Osteoblast (primary cell): ENCODE data around the gene ZBTB21. TPM values are rescaled to one million over a fixed set of nuclear protein-coding genes. Genes with fewer than 3 reads are reported as not detected.

Source experiments
- DNase-seq: peaks from one replicate; pipeline ENCODE4 v3.0.0; 2011; ENCODE audit warnings: low spot score, mixed read lengths; ENCODE audit not compliant: insufficient read length; ENCODE audit errors: missing footprints
- H2AFZ ChIP-seq: 2 replicates; pipeline ENCODE4 v1.6.0; 2011; ENCODE audit warnings: mild to moderate bottlenecking, low read length
- H3K27ac ChIP-seq: 2 replicates; pipeline ENCODE4 v1.5.1; 2011; ENCODE audit warnings: mild to moderate bottlenecking, low read depth, low read length, moderate library complexity
- H3K27me3 ChIP-seq: 2 replicates; pipeline ENCODE4 v1.6.0; 2012; ENCODE audit warnings: mild to moderate bottlenecking, control low read depth, inconsistent platforms, low read length, moderate library complexity; ENCODE audit not compliant: insufficient read depth
- H3K36me3 ChIP-seq: 2 replicates; pipeline ENCODE4 v1.5.1; 2011; ENCODE audit warnings: mild to moderate bottlenecking, low read length, control low read depth, moderate library complexity; ENCODE audit not compliant: insufficient read depth
- H3K4me1 ChIP-seq: 2 replicates; pipeline ENCODE4 v1.5.1; 2011; ENCODE audit warnings: mild to moderate bottlenecking, low read length, control low read depth, moderate library complexity; ENCODE audit not compliant: insufficient read depth
- H3K4me2 ChIP-seq: 2 replicates; pipeline ENCODE4 v1.6.0; 2011; ENCODE audit warnings: mild to moderate bottlenecking, low read length; ENCODE audit not compliant: insufficient read depth
- H3K4me3 ChIP-seq: fragments of 200-600 bp; sonication (generic); 3 replicates; pipeline ENCODE4 v1.5.1; 2012; ENCODE audit warnings: mild to moderate bottlenecking, low read length, inconsistent platforms; ENCODE audit not compliant: insufficient read depth
- H3K79me2 ChIP-seq: 2 replicates; pipeline ENCODE4 v1.6.0; 2012; ENCODE audit warnings: mild to moderate bottlenecking, low read length, control low read depth, inconsistent platforms; ENCODE audit not compliant: insufficient read depth
- H3K9me3 ChIP-seq: 2 replicates; pipeline ENCODE4 v1.5.1; 2011; ENCODE audit warnings: low read depth, low read length, control low read depth
- H4K20me1 ChIP-seq: 2 replicates; pipeline ENCODE4 v1.6.0; 2012; ENCODE audit warnings: mild to moderate bottlenecking, low read length, control low read depth; ENCODE audit not compliant: insufficient read depth
- total RNA-seq: library from RNA; depleted of rRNA; stranded (reverse); fragments of >200 nt; gene quantifications from 2 replicates; pipeline ENCODE4 v1.2.3, GENCODE V29; 2012
- TF ChIP-seq, protein P1 (sequence below): IDR thresholded peaks from 2 replicates; pipeline ENCODE4 v1.5.1; 2011; ENCODE audit warnings: mild to moderate bottlenecking, low read depth, low read length, moderate library complexity; ENCODE audit errors: extremely low read depth

The ZBTB21 gene
- total RNA-seq, 1 donor = 12.7 TPM

DNA sequence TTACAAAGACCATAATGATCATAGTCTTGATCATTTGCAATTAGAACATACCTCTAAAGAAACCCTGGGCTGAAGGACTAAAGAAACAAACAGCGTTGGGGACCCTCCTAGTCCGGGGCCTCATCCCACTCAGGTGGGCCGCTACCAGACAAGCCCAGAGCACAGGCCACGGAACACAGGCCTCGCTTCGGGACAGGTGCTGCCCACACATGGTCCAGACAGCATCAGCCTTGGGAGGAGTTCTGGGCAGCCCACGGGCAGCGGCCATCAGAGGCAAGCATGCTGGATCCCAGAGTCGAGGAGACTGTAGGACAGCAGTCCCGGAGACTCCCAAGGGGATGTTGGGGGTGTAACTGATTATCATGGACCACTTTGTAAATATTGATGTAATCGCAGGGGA is 61.3 kb downstream of the ZBTB21 start:
- Histone ChIP-seq H4K20me1 (peaks cover 24% of the 10 kb centered on the region), H3K4me2 (no peak overlapping the region), H2AFZ (no peak overlapping the region), H3K27ac (peak overlapping the region; percentile 33), H3K27me3 (no peaks in the 10 kb centered on the region), H3K9me3 (no peaks in the 10 kb centered on the region), H3K79me2 (peaks cover 84% of the 10 kb centered on the region), H3K36me3 (no peaks in the 10 kb centered on the region), H3K4me1 (peaks cover 21% of the 10 kb centered on the region), H3K4me3 (no peak overlapping the region)
- TF ChIP-seq, protein P1, sequence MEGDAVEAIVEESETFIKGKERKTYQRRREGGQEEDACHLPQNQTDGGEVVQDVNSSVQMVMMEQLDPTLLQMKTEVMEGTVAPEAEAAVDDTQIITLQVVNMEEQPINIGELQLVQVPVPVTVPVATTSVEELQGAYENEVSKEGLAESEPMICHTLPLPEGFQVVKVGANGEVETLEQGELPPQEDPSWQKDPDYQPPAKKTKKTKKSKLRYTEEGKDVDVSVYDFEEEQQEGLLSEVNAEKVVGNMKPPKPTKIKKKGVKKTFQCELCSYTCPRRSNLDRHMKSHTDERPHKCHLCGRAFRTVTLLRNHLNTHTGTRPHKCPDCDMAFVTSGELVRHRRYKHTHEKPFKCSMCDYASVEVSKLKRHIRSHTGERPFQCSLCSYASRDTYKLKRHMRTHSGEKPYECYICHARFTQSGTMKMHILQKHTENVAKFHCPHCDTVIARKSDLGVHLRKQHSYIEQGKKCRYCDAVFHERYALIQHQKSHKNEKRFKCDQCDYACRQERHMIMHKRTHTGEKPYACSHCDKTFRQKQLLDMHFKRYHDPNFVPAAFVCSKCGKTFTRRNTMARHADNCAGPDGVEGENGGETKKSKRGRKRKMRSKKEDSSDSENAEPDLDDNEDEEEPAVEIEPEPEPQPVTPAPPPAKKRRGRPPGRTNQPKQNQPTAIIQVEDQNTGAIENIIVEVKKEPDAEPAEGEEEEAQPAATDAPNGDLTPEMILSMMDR = no peak
- no peak for DNase-seq

DNA sequence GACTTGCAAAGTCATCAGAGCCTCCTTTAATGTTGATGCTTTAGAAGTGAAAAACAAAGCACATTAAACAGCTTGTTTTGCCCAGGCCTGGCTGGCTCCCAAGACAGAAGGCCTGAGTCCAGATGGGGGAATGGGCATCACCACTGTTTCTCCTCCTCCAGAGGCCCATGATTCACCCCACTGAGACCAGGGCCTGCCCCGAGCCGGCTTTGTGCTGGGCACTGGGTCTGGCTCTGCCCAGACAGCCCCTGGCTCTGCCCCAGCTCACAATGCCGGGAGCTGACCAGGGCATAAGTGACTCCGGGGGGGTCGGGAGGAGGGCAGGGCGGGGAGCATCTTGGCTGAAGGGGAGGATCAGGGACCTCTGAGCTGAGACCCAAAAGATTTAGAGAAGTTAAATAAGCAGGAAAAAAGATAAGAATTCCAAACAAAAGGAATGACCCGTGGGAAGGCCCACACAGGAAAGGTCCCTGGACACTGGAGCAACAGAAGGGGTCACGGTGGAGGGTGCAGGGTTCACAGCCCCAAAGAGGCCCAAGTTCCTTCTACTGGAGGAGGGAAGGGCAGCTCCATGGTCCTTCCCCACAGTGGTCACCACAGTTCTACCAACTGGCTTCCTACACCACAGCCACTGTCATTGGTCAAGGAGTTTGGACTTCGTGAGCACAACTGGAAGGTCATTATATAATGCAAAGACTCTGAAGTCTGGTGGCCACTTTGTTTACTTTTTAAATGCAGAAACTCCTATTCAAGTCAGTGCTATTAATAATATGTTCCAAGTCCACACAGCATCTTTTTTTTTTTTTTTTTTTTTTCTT is 61.9 kb downstream of the ZBTB21 start:
- Histone ChIP-seq H4K20me1 (peaks cover 26% of the 10 kb centered on the region), H3K27ac (peak overlapping the region; percentile 44), H3K4me2 (peak overlapping the region; percentile 61), H3K9me3 (no peaks in the 10 kb centered on the region), H3K36me3 (no peaks in the 10 kb centered on the region), H3K79me2 (peaks cover 90% of the 10 kb centered on the region), H3K4me1 (peaks cover 21% of the 10 kb centered on the region), H2AFZ (peak overlapping the region; percentile 66), H3K27me3 (no peaks in the 10 kb centered on the region), H3K4me3 (peak overlapping the region; percentile 34)
- peak; percentile 97 for DNase-seq
- TF ChIP-seq, protein P1 = no peak

DNA sequence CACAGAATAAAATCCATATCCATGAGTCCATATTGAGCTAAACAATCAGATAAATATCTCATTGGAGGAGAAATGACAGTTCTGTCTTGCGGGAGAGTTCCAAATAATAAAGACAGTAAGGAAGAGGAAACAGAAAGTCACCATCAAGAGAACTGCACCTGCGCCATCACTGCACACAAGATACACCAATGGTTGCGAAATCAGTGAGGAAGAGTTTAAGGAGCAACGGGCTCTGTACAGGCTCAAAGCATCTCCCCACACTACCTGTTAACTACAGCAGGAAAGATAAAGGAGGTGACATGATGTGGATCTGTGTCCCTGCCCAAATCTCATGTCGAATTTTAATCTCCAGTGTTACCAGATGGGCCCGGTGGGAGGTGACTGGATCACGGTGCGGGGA is 64.2 kb downstream of the ZBTB21 start:
- no peaks in the 10 kb centered on the region for H3K27me3 ChIP-seq
- no peak for DNase-seq
- no peaks in the 10 kb centered on the region for H3K36me3 ChIP-seq
- H3K4me2 ChIP-seq = no peak overlapping the region
- H2AFZ ChIP-seq = no peak overlapping the region
- H3K27ac ChIP-seq = no peak overlapping the region
- no peaks in the 10 kb centered on the region for H3K9me3 ChIP-seq
- H3K79me2 ChIP-seq = peaks cover 85% of the 10 kb centered on the region
- H3K4me3 ChIP-seq = no peak overlapping the region
- TF ChIP-seq, protein P1 = no peak
- peaks cover 23% of the 10 kb centered on the region for H4K20me1 ChIP-seq
- peaks cover 14% of the 10 kb centered on the region for H3K4me1 ChIP-seq

DNA sequence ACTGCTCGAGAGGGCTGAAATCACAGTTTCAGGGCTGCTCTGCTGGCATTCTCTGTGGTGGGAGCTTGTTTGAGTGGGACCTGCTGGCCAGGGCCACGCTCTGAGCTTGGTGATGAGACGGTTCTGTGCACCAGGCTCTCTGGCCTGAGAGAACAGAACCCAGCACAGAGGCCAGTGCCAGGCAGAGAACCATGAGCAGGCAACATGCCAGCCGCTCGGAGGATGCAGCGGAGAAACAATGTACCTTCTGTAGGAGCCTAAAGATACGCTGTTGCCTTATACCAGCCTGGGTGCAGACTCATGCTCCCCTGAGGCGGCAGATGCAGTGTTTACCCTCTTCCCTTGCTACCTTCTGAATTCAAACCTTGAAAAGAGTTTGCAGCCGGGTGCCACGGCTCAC is 66.3 kb downstream of the ZBTB21 start:
- no peaks in the 10 kb centered on the region for H3K27me3 ChIP-seq
- peaks cover 14% of the 10 kb centered on the region for H4K20me1 ChIP-seq
- no peak overlapping the region for H3K4me3 ChIP-seq
- DNase-seq = no peak
- H3K27ac ChIP-seq = no peak overlapping the region
- H3K4me1 ChIP-seq = peaks cover 14% of the 10 kb centered on the region
- H3K9me3 ChIP-seq = no peaks in the 10 kb centered on the region
- peaks cover 71% of the 10 kb centered on the region for H3K79me2 ChIP-seq
- peaks cover 10% of the 10 kb centered on the region for H3K36me3 ChIP-seq
- no peak overlapping the region for H2AFZ ChIP-seq
- no peak overlapping the region for H3K4me2 ChIP-seq
- TF ChIP-seq, protein P1 = no peak
